Adrenal gland (tissue), 12 donors: ENCODE results near the gene NRP2. TPM values are rescaled to one million over a fixed set of nuclear protein-coding genes. Genes with fewer than 3 reads are reported as not detected.

ENCODE experiments used
- DNase-seq, 7 donors: peaks; one replicate each; pipeline ENCODE4 v3.0.0-alpha.2; 2019 to 2020
- H3K27ac ChIP-seq, 5 donors: fragments of 200-600 bp; sonication (generic) in 4 of 5; 1 replicate in 3 of 5; 2 replicates in 2 of 5; pipeline versions ENCODE4 v1.5.1 to v1.8.0; 2016 to 2020; ENCODE audit warnings: mild to moderate bottlenecking in 1 of 5
- H3K27me3 ChIP-seq: fragments of 200-600 bp; 2 replicates; pipeline ENCODE4 v1.8.0; 2021
- H3K36me3 ChIP-seq, 2 donors: fragments of 200-600 bp; replicated peaks in 1 of 2; 1 replicate in 1 of 2; 2 replicates in 1 of 2; pipeline versions ENCODE4 v1.5.1 to v1.8.0; 2018 to 2022
- H3K4me1 ChIP-seq, 2 donors: fragments of 200-600 bp; replicated peaks in 1 of 2; 1 replicate in 1 of 2; 2 replicates in 1 of 2; pipeline versions ENCODE4 v1.5.1 to v1.8.0; 2018 to 2021
- H3K4me3 ChIP-seq, 4 donors: fragments of 200-600 bp; sonication (generic) in 3 of 4; one replicate each; pipeline ENCODE4 v1.5.1; 2016 to 2018
- H3K9me3 ChIP-seq, 3 donors: fragments of 200-600 bp; sonication (generic) in 1 of 3; replicated peaks in 1 of 3; 1 replicate in 2 of 3; 2 replicates in 1 of 3; pipeline versions ENCODE4 v1.5.1 to v1.8.0; 2016 to 2021
- POLR2A ChIP-seq, 2 donors: fragments of 450-650 bp; IDR thresholded peaks; one replicate each; pipeline ENCODE4 v1.6.1; 2017; ENCODE audit warnings: antibody characterized with exemption in 2 of 2, mild to moderate bottlenecking in 2 of 2, moderate library complexity in 1 of 2
- WGBS, 4 donors: extraction: QIAGEN DNeasy Blood & Tissue Kit in 2 of 4; methylation state at CpG; one replicate each; pipeline versions ENCODE4 v1.1.5 to v1.1.7; 2013 to 2017; 5-methylcytosine and 5-hydroxymethylcytosine counted together
- intact Hi-C, 2 donors: fragments of 100-400 bp; cut with DNase I; formaldehyde crosslinking; loops; one replicate each; pipeline versions ENCODE4 v1.14.1 to v1.15.0; 2022 to 2023
- polyA plus RNA-seq, 3 donors: library from polyadenylated mRNA; stranded (reverse); fragments of 200-250 nt in 2 of 3; fragments of 350-450 nt in 1 of 3; fragmentation: Illumina TruSeq in 1 of 3; extraction: RNeasy Lipid Tissue Mini Kit (QIAGEN cat#74804) in 1 of 3; gene quantifications; one replicate each; pipeline ENCODE4 v1.2.3, GENCODE V29; 2013 to 2014
- total RNA-seq, 9 donors: library from RNA; depleted of rRNA in 4 of 9; stranded (reverse); fragments of >200 nt in 4 of 9; fragments of 120-200 nt in 1 of 9; fragmentation: NEBNext Ultra II Directional in 1 of 9; extraction: Animal tissue kit (Norgen Biotek cat#: 25700) in 1 of 9; gene quantifications; one replicate each; pipeline versions ENCODE4 v1.1.0 to v1.2.4, GENCODE V29; 2013 to 2023
- TF ChIP-seq, protein P1 (sequence below), 6 experiments: fragments of 450-650 bp in 4 of 6; fragments of 200-600 bp in 2 of 6; sonication (generic) in 1 of 6; IDR thresholded peaks; 1 replicate in 5 of 6; 2 replicates in 1 of 6; pipeline versions ENCODE4 v1.5.1 to v1.8.0; 2016 to 2021; ENCODE audit warnings: antibody characterized with exemption in 6 of 6, mild to moderate bottlenecking in 2 of 6, moderate library complexity in 1 of 6
- donor health status: healthy with polysubstance abuse.
- donor health status: Bipolar disorder and iron deficiency.
- donor health status: DM: yes; HTN: yes; CAD: no.
- donor health status: DM: no; HTN: no; CAD: no.
- donor health status: DM: no; HTN: no; CAD: no.
- donor health status: DM: yes; HTN: yes; CAD: no.

NRP2 gene
- total and polyA plus RNA-seq, 12 donors: 27.6 to 205 (median 93.1) TPM

DNA sequence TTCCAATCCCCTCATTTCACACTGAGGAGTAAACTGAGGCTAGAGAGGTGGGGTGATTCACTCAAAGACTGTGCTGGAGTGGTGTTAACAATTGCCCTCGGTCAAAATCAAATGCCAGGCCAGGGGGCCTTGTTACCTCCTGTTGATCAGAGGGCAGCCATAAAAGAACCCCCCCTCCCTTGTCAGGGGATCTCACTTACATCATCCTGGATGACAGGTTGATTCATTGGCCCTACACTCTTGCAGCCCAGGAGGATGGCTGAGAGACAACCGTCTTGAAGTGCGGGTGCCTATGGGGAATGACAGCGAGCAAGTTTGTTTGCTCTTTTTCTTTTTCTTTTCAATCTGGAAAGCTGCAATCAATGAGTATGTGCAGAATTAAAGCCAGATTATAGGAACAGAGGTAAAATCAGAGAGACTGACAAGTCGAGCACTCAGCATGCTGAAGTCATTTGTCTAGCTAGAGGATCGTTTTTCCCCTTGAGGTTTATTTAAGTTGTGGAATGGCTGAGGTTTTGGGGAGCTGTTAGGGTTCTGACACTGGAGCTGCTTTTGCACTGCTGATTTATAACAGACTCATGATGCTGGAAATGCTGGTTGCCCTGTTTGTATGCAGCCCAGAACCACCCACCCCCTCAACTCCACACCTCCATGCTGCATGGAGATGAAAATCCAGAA lies 26.4 kb upstream of the NRP2 start:
- H3K36me3 ChIP-seq: no peaks in the 10 kb centered on the region
- 62 to 75% (median 69%) methylated on average over 6 of the region's 6 CpGs for WGBS, 4 donors

DNA sequence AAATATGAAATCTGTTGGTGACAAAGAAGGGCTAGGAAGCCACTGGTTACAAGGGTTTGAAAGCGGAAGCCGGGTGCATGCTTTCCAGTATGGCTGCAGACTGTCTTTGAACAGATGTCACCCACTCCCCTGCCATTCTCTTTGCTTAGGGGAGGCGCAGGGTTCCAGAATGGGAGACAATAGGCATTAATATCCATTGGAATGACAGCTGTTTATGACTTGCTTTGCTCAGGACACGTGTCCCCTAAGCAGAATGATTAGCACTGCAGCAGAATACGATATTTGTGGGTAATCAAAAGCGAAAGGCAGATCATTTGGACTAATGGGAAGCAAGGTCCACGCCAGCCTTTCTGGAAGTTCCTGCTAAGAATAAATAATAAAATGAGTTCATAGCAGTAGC lies 25.8 kb upstream of the NRP2 start:
- DNase-seq: no peak
- Histone ChIP-seq H3K4me1 (no peaks in the 10 kb centered on the region), H3K27ac (no peak overlapping the region), H3K27me3 (no peaks in the 10 kb centered on the region), H3K9me3 (no peaks in the 10 kb centered on the region), H3K4me3 (no peak overlapping the region), H3K36me3 (no peaks in the 10 kb centered on the region)
- no peak for TF ChIP-seq POLR2A (IDR thresholded peaks at IDR 0.05)
- TF ChIP-seq, protein P1, sequence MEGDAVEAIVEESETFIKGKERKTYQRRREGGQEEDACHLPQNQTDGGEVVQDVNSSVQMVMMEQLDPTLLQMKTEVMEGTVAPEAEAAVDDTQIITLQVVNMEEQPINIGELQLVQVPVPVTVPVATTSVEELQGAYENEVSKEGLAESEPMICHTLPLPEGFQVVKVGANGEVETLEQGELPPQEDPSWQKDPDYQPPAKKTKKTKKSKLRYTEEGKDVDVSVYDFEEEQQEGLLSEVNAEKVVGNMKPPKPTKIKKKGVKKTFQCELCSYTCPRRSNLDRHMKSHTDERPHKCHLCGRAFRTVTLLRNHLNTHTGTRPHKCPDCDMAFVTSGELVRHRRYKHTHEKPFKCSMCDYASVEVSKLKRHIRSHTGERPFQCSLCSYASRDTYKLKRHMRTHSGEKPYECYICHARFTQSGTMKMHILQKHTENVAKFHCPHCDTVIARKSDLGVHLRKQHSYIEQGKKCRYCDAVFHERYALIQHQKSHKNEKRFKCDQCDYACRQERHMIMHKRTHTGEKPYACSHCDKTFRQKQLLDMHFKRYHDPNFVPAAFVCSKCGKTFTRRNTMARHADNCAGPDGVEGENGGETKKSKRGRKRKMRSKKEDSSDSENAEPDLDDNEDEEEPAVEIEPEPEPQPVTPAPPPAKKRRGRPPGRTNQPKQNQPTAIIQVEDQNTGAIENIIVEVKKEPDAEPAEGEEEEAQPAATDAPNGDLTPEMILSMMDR (IDR thresholded peaks at IDR 0.05): no peak
- WGBS, 4 donors: 77 to 88% (median 82%) methylated on average over 7 of the region's 7 CpGs
- intact Hi-C loops: no loop called here

More for the DNA sequence above, 26.4 kb upstream of the NRP2 start:
- Histone ChIP-seq H3K9me3 (no peaks in the 10 kb centered on the region), H3K27me3 (no peaks in the 10 kb centered on the region), H3K4me1 (no peaks in the 10 kb centered on the region), H3K4me3 (no peak overlapping the region), H3K27ac (no peak overlapping the region)
- no peak for DNase-seq
- TF ChIP-seq, protein P1 (IDR thresholded peaks at IDR 0.05): no peak
- intact Hi-C loops: no loop called here

GRCh38 chr2:205656941-205657340 lies 25.4 kb upstream of the NRP2 start:
- no peak overlapping the region for H3K27ac ChIP-seq
- no peaks in the 10 kb centered on the region for H3K27me3 ChIP-seq
- TF ChIP-seq, protein P1 (IDR thresholded peaks at IDR 0.05): no peak
- TF ChIP-seq POLR2A (IDR thresholded peaks at IDR 0.05): no peak
- no peaks in the 10 kb centered on the region for H3K4me1 ChIP-seq
- no peaks in the 10 kb centered on the region for H3K36me3 ChIP-seq
- DNase-seq: no peak
- no peaks in the 10 kb centered on the region for H3K9me3 ChIP-seq
- WGBS, 4 donors: 63 to 78% (median 66%) methylated on average over 4 of the region's 4 CpGs
- intact Hi-C loops: no loop called here
- H3K4me3 ChIP-seq: no peak overlapping the region

DNA sequence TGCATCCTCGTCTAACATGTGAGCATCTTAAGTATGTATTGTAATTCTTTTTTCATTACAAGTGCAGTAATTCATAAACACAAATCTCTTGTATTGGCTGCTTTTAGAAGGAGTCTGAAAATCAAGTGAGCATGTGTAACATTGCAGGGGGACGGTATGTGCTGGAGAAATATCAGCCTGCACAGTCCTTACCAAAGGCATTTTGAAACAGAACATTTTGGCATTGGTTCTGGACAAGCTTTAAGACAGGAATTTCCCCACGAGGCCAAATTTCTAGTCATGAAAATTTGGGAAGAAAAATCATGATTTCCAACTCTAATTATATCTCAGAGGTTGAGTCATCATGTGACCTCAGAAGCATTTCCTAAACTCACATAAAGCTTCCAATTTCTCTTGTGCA lies 24.7 kb upstream of the NRP2 start:
- TF ChIP-seq, protein P1 (IDR thresholded peaks at IDR 0.05): no peak
- TF ChIP-seq POLR2A (IDR thresholded peaks at IDR 0.05): no peak
- Histone ChIP-seq H3K27ac (no peak overlapping the region), H3K4me3 (no peak overlapping the region), H3K36me3 (no peaks in the 10 kb centered on the region), H3K9me3 (no peaks in the 10 kb centered on the region), H3K4me1 (no peaks in the 10 kb centered on the region), H3K27me3 (no peaks in the 10 kb centered on the region)
- WGBS, 4 donors: 43 to 50% (median 47%) methylated on average over 3 of the region's 3 CpGs
- no peak for DNase-seq
- intact Hi-C loops: no loop called here
